ENCODE measurements around the gene SNTA1.
"Not testable (repeated sequence)": the region's sequence is repeated elsewhere in the genome, so short reads cannot be mapped to it uniquely, and the experiment has no call there.

Gene SNTA1

GRCh38 chr20:33423875-33424274 lies 19.7 kb downstream of the SNTA1 start:
- not testable (repeated sequence) for DNase-seq

DNA sequence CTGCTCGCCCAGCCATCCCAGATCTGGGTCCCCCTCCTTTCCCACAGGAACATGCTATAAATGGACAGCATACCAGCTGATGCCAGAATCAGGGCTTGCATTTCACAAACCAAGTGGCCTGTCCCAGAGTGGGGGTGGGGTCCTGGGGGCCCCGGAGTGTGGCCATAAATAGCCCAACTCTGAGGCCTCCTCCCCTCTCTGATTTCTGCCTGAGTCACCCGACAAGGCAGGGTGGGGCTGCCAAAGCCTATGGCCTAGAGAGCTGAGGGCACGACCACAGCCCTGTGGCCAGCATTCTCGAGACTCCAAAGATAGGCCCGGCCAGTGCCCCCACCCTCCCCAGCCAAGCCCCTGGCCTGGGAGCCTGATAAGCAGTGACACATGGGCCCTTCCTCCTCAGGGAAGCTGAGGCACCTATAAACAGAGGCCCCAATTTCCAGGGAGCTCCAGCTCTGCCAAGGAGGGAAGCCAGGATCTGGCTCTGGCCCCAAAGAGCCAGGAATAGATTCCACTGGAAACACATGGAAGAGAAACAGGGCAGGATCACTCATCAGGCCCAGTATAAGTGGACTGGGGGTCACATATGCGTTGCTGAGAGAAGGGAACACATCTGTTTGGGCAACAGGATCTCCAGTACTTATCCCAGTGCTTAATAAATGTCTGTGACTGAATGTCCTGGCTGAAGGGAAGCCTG lies 20.3 kb downstream of the SNTA1 start:
- no peak for DNase-seq

DNA sequence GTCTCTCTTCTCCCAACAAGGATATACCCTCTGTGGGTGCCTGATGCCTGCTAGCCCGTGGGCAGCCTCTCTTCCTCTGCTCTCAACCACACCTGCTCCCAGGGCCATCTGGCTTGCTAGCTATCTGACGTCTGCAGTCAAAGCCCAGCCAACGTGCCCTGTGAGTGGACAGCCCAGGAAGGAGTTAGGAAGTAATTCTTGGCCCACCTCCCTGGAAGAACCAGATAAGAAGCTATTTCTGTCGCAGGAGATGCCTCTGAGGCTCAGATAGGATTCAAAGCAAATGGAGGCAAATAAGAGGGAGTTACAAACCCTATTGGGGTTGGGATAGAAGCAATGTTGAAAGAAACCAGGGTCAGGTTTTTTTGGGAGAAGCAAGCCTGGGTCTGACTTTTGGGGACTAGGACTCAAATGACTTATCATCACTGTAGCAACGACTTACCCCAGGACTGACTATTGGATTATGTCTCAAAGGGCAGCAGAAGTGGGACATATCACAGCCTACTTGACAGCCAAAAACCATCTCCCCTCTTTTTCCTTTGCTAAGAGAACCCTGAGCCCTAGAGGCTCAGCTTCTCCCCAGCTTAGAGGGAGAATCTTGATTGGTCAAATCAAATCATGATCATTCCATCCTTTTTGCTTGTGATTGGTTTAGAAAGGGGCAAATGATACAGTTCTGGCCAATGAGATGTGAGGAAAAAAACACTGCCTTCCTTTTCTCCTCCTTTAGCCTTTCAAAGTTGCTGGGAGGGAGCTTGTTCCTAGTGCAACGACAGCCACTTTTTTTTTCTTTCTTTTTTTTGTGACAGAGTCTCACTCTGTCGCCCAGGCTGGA lies 24.2 kb downstream of the SNTA1 start:
- no peak for DNase-seq

- no peak for DNase-seq
Observed at GRCh38 chr20:33418033-33418432, 25.5 kb downstream of the SNTA1 start.

GRCh38 chr20:33415948-33416347 lies 27.6 kb downstream of the SNTA1 start:
- DNase-seq: no peak

DNA sequence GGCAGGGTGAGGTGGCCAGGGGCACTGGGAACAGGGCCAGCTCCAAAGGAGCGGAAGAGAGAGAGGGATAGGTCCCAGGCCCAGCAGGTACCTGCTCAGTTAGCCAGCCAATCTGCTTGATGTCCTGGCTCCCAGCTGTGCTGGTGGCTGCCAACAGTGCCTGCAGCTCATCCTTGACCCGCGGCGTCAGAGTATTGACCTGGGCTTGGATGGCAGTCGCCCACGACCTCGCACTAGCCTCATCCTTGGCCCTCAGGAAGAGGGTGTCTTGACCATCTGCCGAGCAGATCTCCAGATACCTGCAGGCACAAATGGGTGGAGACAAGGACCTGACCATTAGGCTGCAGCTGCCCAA lies 31.1 kb downstream of the SNTA1 start:
- DNase-seq: no peak

GRCh38 chr20:33411711-33412483 lies 31.7 kb downstream of the SNTA1 start:
- no peak for DNase-seq

GRCh38 chr20:33411242-33411641 lies 32.3 kb downstream of the SNTA1 start:
- DNase-seq: no peak

GRCh38 chr20:33410081-33410742 lies 33.4 kb downstream of the SNTA1 start:
- no peak for DNase-seq

DNA sequence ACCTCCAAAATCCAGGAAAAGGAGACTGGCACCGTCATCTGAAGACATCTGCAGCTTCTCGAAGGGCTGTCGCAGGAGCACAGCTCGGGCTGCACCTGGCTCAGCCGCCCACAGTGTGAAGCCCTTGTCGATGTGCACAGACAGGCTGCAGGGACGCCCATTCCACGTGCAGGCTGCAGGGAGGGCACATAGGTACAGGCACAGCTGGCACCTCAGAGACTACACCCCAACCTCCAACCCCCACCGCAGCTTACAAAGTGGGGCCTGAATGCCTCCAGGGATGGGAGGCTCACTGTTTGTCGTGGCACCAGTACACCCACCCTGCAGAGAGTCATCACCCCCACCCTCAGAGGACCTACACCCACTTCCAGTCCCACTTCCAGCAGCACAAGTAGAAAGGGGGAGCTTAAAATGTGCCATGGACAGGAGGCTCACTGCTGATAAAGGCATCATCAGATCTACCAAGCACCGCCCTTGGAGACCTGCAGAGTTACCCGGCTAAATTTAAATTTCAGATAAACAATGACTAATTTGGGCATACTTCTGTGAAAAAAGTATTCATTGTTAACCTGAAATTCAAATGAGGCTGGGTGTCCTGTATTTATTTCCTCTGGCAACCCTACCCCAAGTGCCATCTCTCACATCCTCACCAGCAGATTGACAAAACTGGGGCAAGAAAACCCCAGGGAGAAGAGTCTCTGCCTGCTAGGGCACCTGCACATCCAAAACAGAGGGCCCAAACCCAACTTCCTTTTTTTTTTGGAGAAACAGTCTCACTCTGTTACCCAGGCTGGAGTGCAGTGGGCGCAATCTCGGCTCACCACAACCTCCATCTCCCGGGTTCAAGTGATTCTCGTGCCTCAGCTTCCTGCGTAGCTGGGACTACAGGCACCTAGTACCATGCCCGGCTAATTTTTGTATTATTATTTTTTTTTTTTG lies 34.6 kb downstream of the SNTA1 start:
- DNase-seq: no peak

DNA sequence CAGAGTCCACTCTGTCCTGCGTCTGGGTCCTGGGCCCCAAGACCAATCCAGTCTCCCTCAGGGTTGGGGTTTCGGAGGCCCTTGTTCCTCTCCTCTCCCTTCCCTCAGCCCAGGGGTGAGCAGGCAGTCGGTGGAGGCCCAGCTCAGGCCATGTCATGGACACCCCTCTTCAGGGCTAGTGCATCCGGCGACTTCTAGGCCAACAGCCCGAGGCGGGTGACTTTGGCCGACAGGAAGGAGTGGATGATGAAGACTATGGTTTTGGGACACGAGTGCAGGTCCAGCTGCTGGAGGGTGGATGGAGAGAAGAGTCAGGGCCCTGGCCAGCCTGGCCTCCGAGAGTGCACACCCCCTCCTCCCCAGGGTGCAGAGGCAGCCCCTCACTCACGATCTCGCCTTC lies 35.2 kb downstream of the SNTA1 start:
- DNase-seq: no peak

DNA sequence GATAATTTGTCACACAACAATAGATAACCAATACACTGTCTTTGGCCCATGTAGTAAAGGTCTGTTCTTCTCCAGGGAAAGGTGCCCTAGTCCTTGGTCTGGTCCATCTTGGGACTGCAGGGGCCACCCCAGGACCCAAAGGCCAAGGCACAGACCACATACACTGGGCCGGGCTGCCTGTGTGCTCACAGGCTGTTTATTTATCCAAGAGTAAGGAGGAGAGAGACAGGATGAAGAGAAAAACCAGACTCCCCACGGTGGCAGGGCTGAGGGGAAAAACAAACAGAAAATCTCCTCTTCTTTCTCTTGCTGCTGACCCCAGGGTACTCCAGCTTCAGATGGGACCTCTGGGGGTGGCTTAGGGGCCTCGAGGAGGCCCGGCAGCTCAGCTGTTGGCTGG lies 35.8 kb downstream of the SNTA1 start:
- DNase-seq: no peak

DNA sequence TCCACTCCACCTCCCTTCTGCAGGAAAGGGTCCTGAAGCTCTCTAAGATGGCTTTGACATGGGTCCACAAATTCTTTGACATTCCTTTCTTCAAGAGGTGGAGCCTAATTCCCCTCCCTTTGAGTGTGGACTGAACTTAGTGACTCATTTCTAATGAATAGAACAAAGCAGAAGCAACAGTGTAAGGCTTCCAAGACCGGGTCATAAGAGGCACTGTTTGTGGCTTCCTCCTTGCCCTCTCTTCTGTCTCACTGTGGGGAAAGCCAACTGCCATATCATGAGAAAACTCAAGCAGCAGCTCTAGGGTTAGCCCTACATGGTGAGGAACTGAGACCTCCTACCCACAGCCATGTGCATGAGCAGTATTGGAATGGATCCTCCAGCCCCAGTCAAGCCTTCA lies 36.3 kb downstream of the SNTA1 start:
- no peak for DNase-seq

- DNase-seq: no peak
Observed at GRCh38 chr20:33404281-33404680, 39.3 kb downstream of the SNTA1 start.

DNA sequence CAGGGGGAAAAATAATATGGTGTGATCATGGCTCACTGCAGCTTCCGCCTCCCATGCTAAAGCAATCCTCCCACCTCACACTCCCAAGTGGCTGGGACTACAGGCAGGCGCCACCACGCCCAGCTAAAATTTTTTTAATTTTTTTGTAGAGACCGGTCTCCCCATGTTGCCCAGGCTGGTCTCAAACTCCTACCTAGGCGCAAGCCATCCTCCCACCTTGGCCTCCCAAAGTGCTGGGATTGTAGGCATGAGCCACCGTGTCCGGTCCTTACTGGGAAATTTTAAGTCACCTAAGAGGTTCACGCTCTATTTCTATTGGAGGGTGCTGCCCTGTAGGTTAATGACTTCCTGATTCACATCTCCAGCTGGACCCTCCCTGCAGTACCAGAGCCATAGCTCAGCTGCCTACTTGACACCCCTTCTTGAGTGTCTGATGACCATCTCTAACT lies 41.6 kb downstream of the SNTA1 start:
- no peak for DNase-seq

DNA sequence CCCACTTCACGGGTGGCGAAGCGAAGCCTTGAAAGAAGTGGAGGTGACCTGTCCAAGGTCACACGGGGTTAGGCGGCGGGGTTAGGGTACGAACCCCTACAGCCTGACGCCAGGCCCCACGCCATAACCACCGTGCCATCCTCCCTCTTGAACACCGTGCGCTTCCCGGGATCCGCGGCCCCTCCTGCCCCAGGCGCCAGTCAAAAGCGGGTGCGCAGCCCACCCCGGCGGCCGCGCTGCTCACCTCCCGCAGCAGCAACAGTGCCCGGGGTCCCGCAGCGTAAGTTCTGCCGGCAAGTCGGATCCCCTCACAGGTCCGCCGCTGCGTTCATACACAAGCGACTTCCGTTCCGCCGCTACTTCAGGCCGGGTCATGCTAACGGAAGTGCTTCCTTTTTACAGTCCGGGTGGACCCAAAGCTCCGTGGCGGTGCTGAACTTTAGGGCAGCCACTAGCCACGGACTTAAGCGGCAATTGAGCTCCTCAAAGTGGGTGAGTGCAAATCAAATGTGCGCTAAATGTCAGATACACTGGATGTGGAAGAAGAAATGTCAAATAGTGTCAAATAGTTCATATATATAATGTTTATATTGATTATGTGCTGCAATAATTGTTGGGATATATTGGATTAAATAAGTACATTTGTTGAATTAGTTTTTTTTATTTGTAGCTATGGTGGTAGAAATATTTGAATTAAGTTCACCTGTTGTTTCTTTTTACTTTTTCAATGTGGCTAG lies 42.2 kb downstream of the SNTA1 start, which contains the start of gene CDK5RAP1:
Gene CDK5RAP1 (minus strand): TSS at position 336 of the 737 bp plus-strand sequence. CDS start 4,455 bp downstream, outside the sequence.
- peak; percentile 62 for DNase-seq

DNA sequence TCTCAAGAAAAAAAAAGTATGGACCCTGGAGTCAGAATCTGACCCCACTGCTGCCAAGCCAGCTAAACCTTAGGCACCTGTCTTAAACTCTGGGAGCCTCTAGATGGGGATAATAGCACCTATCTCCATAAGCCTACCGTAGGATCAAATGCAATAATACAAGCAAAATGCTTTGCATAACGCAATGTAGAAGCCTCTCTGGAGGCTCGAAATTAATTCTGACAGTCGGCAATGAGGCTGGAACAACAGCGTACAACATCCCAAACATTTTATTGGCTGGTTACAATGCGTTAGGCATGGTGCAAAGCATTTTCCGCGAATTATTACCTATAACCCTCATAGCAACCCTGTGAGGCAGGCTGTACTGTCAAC lies 42.8 kb downstream of the SNTA1 start:
- no peak for DNase-seq

DNA sequence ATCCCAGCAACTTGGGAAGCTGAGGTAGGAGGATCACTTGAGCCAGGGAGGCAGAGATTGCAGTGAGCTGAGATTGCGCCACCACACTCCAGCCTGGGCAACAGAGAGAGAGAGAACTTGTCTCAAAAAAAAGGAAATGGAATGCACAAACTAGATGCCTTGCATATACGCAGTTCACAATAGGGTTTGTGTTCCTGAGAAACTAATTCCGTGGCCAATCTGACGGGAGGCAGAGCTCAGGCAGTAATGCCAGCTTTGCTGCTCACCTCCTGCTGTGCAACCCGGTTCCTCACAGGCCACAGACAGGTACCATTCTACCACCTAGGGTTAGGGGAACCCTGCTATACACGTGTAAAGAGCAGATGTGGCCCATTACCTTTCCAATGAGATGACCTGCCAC lies 43.6 kb downstream of the SNTA1 start:
- no peak for DNase-seq

DNA sequence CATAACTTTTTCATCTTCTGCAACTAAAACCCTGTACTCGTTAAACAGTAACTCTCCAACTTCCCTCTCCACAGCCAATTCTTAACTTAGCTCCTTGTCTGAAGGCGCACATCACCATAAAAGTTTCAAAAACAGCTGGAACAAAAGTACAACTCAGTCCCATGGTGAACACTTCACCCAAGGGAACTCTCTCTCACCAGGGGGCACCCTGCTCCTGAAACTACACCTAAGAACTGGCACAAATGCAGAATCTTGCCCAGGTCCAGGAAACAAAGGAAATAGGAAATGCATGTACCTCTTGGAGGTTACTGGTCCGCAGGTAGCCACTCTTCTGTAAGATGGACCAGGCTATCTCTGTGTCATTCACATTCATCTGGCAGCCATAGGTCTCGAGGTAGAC lies 48.8 kb downstream of the SNTA1 start:
- no peak for DNase-seq

DNA sequence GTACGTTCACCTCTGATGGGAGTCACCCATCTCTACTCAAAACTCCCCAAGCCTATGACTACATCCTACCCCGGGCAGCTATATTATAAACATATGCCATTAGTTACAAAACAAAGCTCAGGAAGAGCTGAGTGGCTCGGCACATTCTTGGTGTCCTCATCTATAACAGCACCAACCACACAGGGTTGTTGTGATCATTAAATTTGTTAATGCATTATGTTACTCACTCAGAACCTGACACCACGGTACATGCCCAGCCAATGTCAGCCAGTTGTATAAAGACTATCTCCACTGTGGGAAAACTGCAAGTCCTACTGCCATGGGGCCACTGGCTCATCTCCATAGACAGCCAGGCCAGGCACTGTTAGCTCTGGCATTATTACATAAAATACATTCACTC lies 50.0 kb downstream of the SNTA1 start:
- no peak for DNase-seq

Data from NCI-H2107 (cell line).